ENCODE data around the gene PDCD2. TPM values are rescaled to one million over a fixed set of nuclear protein-coding genes. Genes with fewer than 3 reads are reported as not detected.
A peak's percentile ranks its signal among the peaks of the same experiment; 100 is the strongest.

PDCD2 gene
- total and polyA plus RNA-seq, 9 of the 15 experiments (the other 6 are each of a cell fraction or from before 2014, with no cell fraction given): 67.3 to 430 (median 318) TPM

- TF ChIP-seq ZNF507 (tag; conservative IDR thresholded peaks at IDR 0.05) (no peak), CBX3 (IDR thresholded peaks at IDR 0.05; ENCODE audit: borderline replicate concordance in 1 of 2, low read length in 2 of 2) (peak in 1 of 2 experiments; percentile 73; a peak in 1 of 3 replicates), ELF1 (tag; IDR thresholded peaks at IDR 0.05) (peak; percentile 95), PRDM10 (IDR thresholded peaks at IDR 0.05; ENCODE audit: partially characterized antibody) (peak; percentile 22), SMARCE1 (IDR thresholded peaks at IDR 0.05) (no peak), NFIC (IDR thresholded peaks at IDR 0.05) (peak; percentile 51), RFX1 (IDR thresholded peaks at IDR 0.05) (no peak), RBBP5 (IDR thresholded peaks at IDR 0.05; ENCODE audit: borderline replicate concordance, insufficient read depth, low read length, poor library complexity, severe bottlenecking) (peak; percentile 100), STAT5A (IDR thresholded peaks at IDR 0.05; ENCODE audit: borderline replicate concordance, low read length) (no peak), TOE1 (IDR thresholded peaks at IDR 0.05; ENCODE audit: borderline replicate concordance) (no peak; the same call in 1 of the 2 replicates), TOE1 (CRISPR knock-in tag; IDR thresholded peaks at IDR 0.05; ENCODE audit: borderline replicate concordance, low read depth) (no peak), ZNF766 (CRISPR knock-in tag; conservative IDR thresholded peaks at IDR 0.05) (peak; percentile 100), ZNF384 (IDR thresholded peaks at IDR 0.05; ENCODE audit: low read depth, low read length) (no peak), ESRRB (CRISPR knock-in tag; IDR thresholded peaks at IDR 0.05; ENCODE audit: borderline replicate concordance) (no peak), SRSF3 (IDR thresholded peaks at IDR 0.05; ENCODE audit: insufficient read depth, low read length) (no peak), TBP (optimal IDR thresholded peaks at IDR 0.05; ENCODE audit: low read depth, low read length) (peak; percentile 81), PRPF4 (IDR thresholded peaks at IDR 0.05; ENCODE audit: insufficient read depth, low read depth, low read length, poor library complexity, severe bottlenecking) (no peak), ZNF668 (CRISPR knock-in tag; IDR thresholded peaks at IDR 0.05) (no peak), U2AF1 (optimal IDR thresholded peaks at IDR 0.05; ENCODE audit: low read depth, low read length) (peak; percentile 70), THAP12 (CRISPR knock-in tag; IDR thresholded peaks at IDR 0.05) (peak; percentile 67; the same call in 1 of the 2 replicates), ZFPM2 (CRISPR knock-in tag; IDR thresholded peaks at IDR 0.05) (peak; percentile 14; the same call in 1 of the 2 replicates), SIN3A (IDR thresholded peaks at IDR 0.05; ENCODE audit: borderline replicate concordance in 2 of 2, control insufficient read depth in 1 of 2, low read depth in 2 of 2, low read length in 2 of 2) (peak; percentile 98 to 99), NCOA6 (IDR thresholded peaks at IDR 0.05) (no peak)
Observed at GRCh38 chr6:170584181-170584953, at the start of gene PDCD2 (continued).

Data from K562 (cell line).